ENCODE results near the gene IGF2BP1. TPM values are rescaled to one million over a fixed set of nuclear protein-coding genes. Genes with fewer than 3 reads are reported as not detected.
"Not testable (repeated sequence)": the region's sequence is repeated elsewhere in the genome, so short reads cannot be mapped to it uniquely, and the experiment has no call there.

The IGF2BP1 gene
- total RNA-seq, 1 experiment from 2014 or later, result 0.02 TPM

DNA sequence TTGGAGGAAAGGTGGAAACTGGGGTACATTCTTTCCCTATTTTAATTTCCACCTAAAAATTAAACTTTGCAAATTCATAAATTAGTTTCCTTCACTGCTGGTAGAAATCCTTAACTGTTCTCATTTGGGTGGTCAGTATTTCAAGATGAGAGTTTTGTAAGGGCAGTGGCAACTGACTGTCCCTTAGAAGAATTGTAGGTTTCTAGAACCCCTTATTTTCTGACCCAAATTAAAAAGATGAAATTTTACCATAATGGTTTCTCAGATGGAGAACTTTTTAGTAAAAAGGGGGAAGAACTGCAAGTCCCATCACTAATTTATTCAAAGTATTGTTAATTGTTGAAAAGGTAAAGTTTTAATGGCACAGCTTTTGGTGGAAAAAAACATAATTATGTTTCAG is 5.6 kb downstream of the IGF2BP1 start:
- intact Hi-C loops (cut with micrococcal nuclease), result no loop called here
- Mint-ChIP-seq H3K27ac (ENCODE audit: low read depth, unreplicated experiment) (no peak overlapping the region), H3K9me3 (ENCODE audit: unreplicated experiment) (no peaks in the 10 kb centered on the region), H3K27me3 (ENCODE audit: insufficient read depth, unreplicated experiment) (peaks cover 98% of the 10 kb centered on the region), H3K4me3 (ENCODE audit: unreplicated experiment) (no peak overlapping the region), H3K4me1 (ENCODE audit: insufficient read depth, unreplicated experiment) (no peaks in the 10 kb centered on the region), H3K36me3 (ENCODE audit: insufficient read depth, unreplicated experiment) (no peaks in the 10 kb centered on the region)
- BruUV-seq (replicated peaks), result no TSS peak
- TF ChIP-seq, protein P1, sequence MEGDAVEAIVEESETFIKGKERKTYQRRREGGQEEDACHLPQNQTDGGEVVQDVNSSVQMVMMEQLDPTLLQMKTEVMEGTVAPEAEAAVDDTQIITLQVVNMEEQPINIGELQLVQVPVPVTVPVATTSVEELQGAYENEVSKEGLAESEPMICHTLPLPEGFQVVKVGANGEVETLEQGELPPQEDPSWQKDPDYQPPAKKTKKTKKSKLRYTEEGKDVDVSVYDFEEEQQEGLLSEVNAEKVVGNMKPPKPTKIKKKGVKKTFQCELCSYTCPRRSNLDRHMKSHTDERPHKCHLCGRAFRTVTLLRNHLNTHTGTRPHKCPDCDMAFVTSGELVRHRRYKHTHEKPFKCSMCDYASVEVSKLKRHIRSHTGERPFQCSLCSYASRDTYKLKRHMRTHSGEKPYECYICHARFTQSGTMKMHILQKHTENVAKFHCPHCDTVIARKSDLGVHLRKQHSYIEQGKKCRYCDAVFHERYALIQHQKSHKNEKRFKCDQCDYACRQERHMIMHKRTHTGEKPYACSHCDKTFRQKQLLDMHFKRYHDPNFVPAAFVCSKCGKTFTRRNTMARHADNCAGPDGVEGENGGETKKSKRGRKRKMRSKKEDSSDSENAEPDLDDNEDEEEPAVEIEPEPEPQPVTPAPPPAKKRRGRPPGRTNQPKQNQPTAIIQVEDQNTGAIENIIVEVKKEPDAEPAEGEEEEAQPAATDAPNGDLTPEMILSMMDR (IDR thresholded peaks at IDR 0.05; ENCODE audit: unreplicated experiment), result no peak
- CTCF ChIA-PET, result no interaction called here
- POLR2A ChIA-PET, result interaction anchor here (0.7 kb wide), 1 partner anchor 32 kb away, joined by 3 read pairs; no protein-coding TSS in a partner anchor
- no peak for DNase-seq (ENCODE audit: unreplicated experiment)

DNA sequence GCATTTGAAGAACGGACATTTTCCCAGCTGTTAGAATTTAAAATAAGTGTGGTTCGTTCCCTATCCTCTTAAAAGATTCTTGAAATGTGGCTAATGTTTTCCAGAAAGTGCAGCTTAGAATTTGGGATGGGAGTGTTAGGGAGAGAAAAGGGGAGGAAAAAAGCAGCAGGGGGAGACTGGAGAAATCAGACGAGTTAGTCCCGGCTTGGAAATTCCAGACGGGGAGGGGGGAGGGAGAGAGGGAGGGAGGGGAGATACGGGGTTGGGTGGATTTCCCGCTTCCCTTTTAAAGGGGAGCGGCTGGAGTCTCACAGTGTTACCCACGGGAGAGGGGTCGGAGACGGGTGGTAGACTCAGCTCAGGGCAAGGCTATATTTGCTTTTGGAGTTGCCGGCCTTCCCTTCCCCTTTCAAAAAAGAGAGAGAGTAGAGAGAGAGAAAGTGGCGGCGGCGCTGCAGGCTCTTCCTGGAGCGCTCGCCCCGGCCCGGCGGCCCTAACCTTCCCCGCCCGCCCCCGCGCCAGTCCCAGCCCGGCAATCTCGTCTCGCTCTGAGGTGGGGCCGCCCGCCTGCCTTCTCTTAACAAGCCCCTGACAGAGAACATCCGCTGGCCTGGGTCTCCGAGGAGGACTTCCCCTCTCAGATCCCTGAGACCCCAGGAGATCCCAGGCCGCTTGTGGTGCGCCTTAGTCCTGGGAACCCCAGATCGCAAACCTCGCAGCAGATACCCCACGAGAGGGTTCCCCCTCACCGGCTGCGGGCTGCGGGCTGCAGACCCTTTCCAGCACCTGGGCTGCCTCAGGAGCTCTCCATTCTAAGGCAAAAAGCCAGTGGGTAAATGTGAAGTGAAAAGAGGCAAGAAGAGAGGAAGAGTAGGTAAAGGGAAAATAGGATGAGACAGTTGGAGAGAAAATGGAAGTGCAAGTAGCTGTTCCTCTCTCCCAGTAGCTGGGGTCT is 6.6 kb downstream of the IGF2BP1 start:
- POLR2A ChIA-PET, result interaction anchor here (0.6 to 1.1 kb wide), 2 partner anchors 9 to 25 kb away, joined by 3 read pairs; no protein-coding TSS in a partner anchor
- H3K4me3 Mint-ChIP-seq (ENCODE audit: unreplicated experiment), result no peak overlapping the region
- no peaks in the 10 kb centered on the region for H3K36me3 Mint-ChIP-seq (ENCODE audit: insufficient read depth, unreplicated experiment)
- peaks cover 100% of the 10 kb centered on the region for H3K27me3 Mint-ChIP-seq (ENCODE audit: insufficient read depth, unreplicated experiment)
- TF ChIP-seq, protein P1 (IDR thresholded peaks at IDR 0.05; ENCODE audit: unreplicated experiment), result no peak
- H3K4me1 Mint-ChIP-seq (ENCODE audit: insufficient read depth, unreplicated experiment), result no peaks in the 10 kb centered on the region
- no peaks in the 10 kb centered on the region for H3K9me3 Mint-ChIP-seq (ENCODE audit: unreplicated experiment)
- H3K27ac Mint-ChIP-seq (ENCODE audit: low read depth, unreplicated experiment), result no peak overlapping the region
- CTCF ChIA-PET, result interaction anchor here (0.6 kb wide), 1 partner anchor 325 kb away, joined by 4 read pairs; no protein-coding TSS in a partner anchor
- intact Hi-C loops (cut with micrococcal nuclease), result no loop called here
- DNase-seq (ENCODE audit: unreplicated experiment), result no peak
- no TSS peak for BruUV-seq (replicated peaks)

DNA sequence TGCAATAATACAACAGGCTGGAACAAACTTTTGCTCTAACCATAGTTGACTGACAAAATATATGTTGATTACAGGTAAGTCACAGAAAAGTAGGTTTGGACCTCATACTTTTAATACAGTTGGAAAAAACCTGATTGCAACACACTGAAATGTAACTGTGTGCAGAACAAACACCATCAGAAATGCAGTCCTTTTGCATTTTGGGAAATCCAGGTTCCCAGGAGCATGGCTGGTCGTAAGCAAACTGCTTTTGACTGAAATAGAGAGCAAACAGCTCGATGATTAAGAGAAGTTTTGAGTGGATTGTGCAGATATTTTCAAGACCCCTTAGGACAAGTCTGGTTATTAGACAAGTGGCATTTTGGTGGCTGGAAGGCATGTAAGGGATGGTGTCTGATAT is 8.0 kb downstream of the IGF2BP1 start:
- Mint-ChIP-seq H3K36me3 (ENCODE audit: insufficient read depth, unreplicated experiment) (no peaks in the 10 kb centered on the region), H3K4me3 (ENCODE audit: unreplicated experiment) (no peak overlapping the region), H3K27ac (ENCODE audit: low read depth, unreplicated experiment) (no peak overlapping the region), H3K4me1 (ENCODE audit: insufficient read depth, unreplicated experiment) (no peaks in the 10 kb centered on the region), H3K9me3 (ENCODE audit: unreplicated experiment) (no peaks in the 10 kb centered on the region), H3K27me3 (ENCODE audit: insufficient read depth, unreplicated experiment) (peaks cover 92% of the 10 kb centered on the region)
- DNase-seq (ENCODE audit: unreplicated experiment), result no peak
- ChIA-PET POLR2A (interaction anchor here (0.6 to 1.1 kb wide), 2 partner anchors 35 to 60 kb away, joined by 3 read pairs; partner anchors contain the start of gene SNF8), CTCF (interaction anchor here (0.6 kb wide), 1 partner anchor 327 kb away, joined by 3 read pairs; no protein-coding TSS in a partner anchor)
- intact Hi-C loops (cut with micrococcal nuclease), result no loop called here
- BruUV-seq (replicated peaks), result no TSS peak
- TF ChIP-seq, protein P1 (IDR thresholded peaks at IDR 0.05; ENCODE audit: unreplicated experiment), result no peak

DNA sequence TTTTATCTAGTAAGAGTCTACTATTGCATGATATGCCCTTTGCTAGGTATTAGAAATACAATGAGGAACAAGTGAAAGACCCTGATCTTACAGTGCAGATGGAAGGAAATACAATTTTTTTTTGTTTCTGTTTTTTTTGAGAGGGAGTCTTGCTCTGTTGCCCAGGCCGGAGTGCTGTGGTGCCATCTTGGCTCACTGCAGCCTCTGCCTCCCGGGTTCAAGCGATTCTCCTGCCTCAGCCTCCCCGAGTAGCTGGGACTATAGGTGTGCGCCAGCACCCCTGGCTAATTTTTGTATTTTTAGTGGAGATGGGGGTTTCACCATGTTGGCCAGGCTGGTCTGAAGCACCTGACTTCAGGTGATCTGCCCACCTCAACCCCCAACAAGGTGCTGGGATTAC is 11.7 kb downstream of the IGF2BP1 start:
- BruUV-seq (replicated peaks), result not testable (repeated sequence)
- CTCF ChIA-PET, result interaction anchor here (0.7 to 1.2 kb wide), 3 partner anchors 19 to 93 kb away, joined by 3 to 4 read pairs (median 4); no protein-coding TSS in a partner anchor

More for the DNA sequence above, 11.7 kb downstream of the IGF2BP1 start:
- H3K27ac Mint-ChIP-seq (ENCODE audit: low read depth, unreplicated experiment); H3K36me3 Mint-ChIP-seq (ENCODE audit: insufficient read depth, unreplicated experiment); H3K4me3 Mint-ChIP-seq (ENCODE audit: unreplicated experiment); H3K9me3 Mint-ChIP-seq (ENCODE audit: unreplicated experiment); intact Hi-C loops (cut with micrococcal nuclease); POLR2A ChIA-PET; H3K4me1 Mint-ChIP-seq (ENCODE audit: insufficient read depth, unreplicated experiment); DNase-seq (ENCODE audit: unreplicated experiment): not testable (repeated sequence)
- H3K27me3 Mint-ChIP-seq (ENCODE audit: insufficient read depth, unreplicated experiment), result peaks cover 89% of the 10 kb centered on the region
